Measurements from ENCODE around the gene TRPM3.

DNA sequence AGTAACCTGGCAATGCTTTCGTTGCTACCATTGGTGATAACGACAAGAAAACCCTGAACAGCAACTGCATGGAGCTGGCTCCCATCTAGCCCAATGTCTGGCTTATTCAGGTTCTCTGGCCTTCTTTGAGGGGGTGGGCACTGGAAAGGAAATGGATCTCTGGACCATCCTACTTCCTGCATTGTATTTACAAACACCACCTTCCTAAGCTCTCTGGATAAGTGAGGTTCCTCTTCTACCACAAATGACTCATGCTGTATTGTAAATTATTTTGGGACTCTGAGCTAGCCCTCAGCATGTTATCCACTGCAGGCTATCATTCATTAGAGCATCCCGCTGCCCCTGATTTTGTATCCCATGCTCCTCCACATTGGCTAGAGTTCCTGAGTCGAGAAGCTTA is 570.0 kb downstream of the TRPM3 start:
- no peak for TF ChIP-seq SREBF2 (IDR thresholded peaks at IDR 0.05)
- TF ChIP-seq, protein P1, sequence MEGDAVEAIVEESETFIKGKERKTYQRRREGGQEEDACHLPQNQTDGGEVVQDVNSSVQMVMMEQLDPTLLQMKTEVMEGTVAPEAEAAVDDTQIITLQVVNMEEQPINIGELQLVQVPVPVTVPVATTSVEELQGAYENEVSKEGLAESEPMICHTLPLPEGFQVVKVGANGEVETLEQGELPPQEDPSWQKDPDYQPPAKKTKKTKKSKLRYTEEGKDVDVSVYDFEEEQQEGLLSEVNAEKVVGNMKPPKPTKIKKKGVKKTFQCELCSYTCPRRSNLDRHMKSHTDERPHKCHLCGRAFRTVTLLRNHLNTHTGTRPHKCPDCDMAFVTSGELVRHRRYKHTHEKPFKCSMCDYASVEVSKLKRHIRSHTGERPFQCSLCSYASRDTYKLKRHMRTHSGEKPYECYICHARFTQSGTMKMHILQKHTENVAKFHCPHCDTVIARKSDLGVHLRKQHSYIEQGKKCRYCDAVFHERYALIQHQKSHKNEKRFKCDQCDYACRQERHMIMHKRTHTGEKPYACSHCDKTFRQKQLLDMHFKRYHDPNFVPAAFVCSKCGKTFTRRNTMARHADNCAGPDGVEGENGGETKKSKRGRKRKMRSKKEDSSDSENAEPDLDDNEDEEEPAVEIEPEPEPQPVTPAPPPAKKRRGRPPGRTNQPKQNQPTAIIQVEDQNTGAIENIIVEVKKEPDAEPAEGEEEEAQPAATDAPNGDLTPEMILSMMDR (IDR thresholded peaks at IDR 0.05) = no peak
- TF ChIP-seq, protein P2, sequence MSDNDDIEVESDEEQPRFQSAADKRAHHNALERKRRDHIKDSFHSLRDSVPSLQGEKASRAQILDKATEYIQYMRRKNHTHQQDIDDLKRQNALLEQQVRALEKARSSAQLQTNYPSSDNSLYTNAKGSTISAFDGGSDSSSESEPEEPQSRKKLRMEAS (IDR thresholded peaks at IDR 0.05) = no peak
- TF ChIP-seq POLR2A (IDR thresholded peaks at IDR 0.05; ENCODE audit: low read length) = no peak
- no peak for TF ChIP-seq CHD4 (IDR thresholded peaks at IDR 0.05; ENCODE audit: borderline replicate concordance)
- TF ChIP-seq CHD2 (IDR thresholded peaks at IDR 0.05; ENCODE audit: low read length, partially characterized antibody) = no peak
- TF ChIP-seq EP300 (IDR thresholded peaks at IDR 0.05) = no peak
- TF ChIP-seq, protein P3, sequence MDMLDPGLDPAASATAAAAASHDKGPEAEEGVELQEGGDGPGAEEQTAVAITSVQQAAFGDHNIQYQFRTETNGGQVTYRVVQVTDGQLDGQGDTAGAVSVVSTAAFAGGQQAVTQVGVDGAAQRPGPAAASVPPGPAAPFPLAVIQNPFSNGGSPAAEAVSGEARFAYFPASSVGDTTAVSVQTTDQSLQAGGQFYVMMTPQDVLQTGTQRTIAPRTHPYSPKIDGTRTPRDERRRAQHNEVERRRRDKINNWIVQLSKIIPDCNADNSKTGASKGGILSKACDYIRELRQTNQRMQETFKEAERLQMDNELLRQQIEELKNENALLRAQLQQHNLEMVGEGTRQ (IDR thresholded peaks at IDR 0.05) = no peak
- TF ChIP-seq RCOR1 (IDR thresholded peaks at IDR 0.05; ENCODE audit: low read depth, low read length) = no peak
- TF ChIP-seq RFX5 (IDR thresholded peaks at IDR 0.05) = no peak
- no peak for TF ChIP-seq CEBPB (IDR thresholded peaks at IDR 0.05)
- no peak for TF ChIP-seq HDAC2 (IDR thresholded peaks at IDR 0.05)

Measured in A549 (cell line).